Transverse colon (tissue), 4 donors: ENCODE measurements around the gene TIMM10B.

Source experiments
- CTCF ChIP-seq, 5 experiments: fragments of 200-600 bp in 3 of 5; fragments of 450-650 bp in 2 of 5; sonication (generic) in 3 of 5; IDR thresholded peaks; 1 replicate in 2 of 5; 2 replicates in 3 of 5; pipeline ENCODE4 v1.5.1; 2016 to 2017; ENCODE audit warnings: antibody characterized with exemption in 5 of 5, inconsistent platforms in 3 of 5, mild to moderate bottlenecking in 2 of 5, moderate library complexity in 1 of 5
- EP300 ChIP-seq: sonication (generic); formaldehyde crosslinking; IDR thresholded peaks from one replicate; pipeline ENCODE4 v1.6.1; 2017; ENCODE audit warnings: antibody characterized with exemption, low read depth
- POLR2A ChIP-seq: fragments of 450-650 bp; IDR thresholded peaks from one replicate; pipeline ENCODE4 v1.6.1; 2016; ENCODE audit warnings: antibody characterized with exemption, mild to moderate bottlenecking, moderate library complexity
- POLR2AphosphoS5 ChIP-seq, 3 donors: sonication (generic); formaldehyde crosslinking; IDR thresholded peaks; one replicate each; pipeline ENCODE4 v1.6.1; 2016; ENCODE audit warnings: antibody characterized with exemption in 3 of 3

- no peak for TF ChIP-seq POLR2AphosphoS5 (IDR thresholded peaks at IDR 0.05)
- TF ChIP-seq CTCF (IDR thresholded peaks at IDR 0.05), result peak; percentile 57 to 81 (median 65)
- TF ChIP-seq POLR2A, result no peak
- no peak for TF ChIP-seq EP300
Measured at GRCh38 chr11:6438979-6439571, 42.2 kb upstream of the TIMM10B start.
